GM19463 (cell line): Measurements from ENCODE around the gene ZG16B.

Experiments
- ATAC-seq: cut with Tn5 transposase; IDR thresholded peaks from one replicate; pipeline ENCODE4 v1.9.1; 2021; ENCODE audit warnings: mild to moderate bottlenecking, moderate library complexity; ENCODE audit not compliant: unreplicated experiment

ZG16B gene

DNA sequence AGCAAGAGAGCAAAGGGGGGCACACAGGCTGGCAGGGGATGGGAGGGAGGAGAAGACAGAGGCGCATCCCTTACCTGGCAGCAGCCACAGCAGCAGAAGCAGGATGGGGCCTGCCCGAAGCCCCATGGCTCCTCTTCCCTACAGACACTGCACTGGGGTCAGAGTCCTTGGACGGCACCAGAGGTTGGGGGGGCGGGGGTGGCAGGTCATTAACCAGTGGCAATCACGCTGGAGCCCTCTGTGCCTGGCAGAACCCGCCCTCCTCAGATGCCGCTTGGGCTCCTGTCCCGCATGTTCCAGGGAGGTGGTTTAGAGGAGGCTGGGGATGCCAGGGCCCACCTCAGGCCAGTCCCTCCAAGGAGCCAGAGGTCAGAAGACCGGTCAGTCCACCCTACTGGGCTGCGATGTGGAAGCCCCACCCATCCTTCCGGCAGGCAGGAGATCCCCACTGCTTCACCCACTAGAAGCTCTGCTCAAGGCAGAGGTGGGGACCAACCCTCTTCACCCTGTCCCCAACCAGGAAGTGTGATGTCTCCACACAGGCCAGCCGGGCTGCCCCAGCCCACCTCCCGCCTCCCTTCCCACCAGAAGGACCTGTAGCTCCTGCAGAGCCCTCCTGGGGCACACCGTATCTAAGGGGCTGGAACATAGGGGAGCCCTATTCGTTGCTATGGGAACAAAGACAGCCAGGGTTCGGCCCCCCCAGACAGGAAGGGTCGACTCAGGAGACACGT lies 11.7 kb downstream of the ZG16B start:
- ATAC-seq, result no peak

DNA sequence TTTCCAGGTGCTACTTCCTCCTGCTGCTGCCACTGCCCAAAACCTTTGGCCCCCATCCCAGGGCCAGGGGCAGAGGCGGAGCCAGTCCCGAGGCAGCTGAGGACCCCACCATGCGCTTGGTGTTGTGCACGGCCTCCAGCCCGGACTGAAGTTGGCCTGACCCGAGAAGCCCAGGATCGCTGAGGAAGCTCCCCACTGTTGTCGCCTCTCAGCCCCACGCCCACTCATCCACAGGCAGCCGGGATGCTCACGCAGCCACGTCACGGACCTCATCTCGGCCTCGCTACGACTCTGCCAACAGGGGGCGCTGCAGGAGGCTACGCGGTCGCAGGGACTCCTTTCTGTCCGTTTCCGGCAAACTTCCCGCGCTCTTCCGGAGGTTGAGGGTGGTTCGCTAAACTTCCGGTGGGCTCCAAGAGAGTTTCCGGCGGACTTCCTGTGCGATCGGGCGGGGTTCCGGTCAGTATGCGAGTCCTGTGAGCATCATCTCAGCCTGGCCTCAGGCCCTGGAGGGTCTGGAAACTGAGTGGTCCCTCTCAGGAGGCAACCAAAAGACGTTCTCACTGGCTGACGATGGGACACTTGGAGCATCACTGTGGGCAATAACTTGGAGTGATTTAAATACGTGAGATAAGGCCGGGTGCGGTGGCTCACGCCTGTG lies 12.4 kb downstream of the ZG16B start:
- no peak for ATAC-seq

DNA sequence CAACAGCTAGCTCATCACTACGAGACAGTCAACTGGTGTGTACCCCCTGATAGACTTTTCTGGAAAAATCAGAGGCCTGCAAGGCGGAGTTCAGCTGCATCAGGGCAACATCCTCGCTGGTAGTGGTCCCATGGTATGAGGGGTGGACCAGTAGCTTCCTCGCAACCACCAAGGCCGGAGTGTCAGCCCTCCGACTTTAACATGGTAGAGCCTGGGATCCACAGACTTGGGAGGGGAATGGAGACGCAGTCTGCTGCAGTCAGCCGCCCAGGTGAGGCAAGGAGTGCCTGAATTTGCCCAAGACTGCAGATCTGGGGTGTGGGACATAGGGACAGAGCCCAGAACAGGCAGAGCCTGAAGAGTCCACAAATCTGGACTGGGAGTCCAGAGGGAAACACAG lies 13.4 kb downstream of the ZG16B start:
- no peak for ATAC-seq

DNA sequence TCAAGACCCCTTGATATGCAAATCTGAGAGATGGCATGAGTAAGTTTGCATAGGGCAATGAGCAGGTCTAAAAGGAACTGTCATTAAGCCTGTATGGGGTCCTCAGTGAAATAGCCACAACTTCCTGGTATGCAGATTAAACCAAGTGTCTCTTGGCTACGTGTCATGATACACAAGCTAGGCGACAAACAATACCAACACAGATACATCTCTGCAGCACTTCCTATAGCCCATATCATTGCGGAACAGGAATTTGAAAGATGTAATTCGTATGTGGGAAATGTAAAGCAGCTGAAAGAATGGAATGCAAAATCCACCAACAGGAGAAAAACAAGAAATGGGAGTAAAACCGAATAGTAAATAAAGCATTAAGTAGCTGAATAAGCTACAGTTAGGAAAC lies 15.0 kb downstream of the ZG16B start:
- ATAC-seq, result no peak

DNA sequence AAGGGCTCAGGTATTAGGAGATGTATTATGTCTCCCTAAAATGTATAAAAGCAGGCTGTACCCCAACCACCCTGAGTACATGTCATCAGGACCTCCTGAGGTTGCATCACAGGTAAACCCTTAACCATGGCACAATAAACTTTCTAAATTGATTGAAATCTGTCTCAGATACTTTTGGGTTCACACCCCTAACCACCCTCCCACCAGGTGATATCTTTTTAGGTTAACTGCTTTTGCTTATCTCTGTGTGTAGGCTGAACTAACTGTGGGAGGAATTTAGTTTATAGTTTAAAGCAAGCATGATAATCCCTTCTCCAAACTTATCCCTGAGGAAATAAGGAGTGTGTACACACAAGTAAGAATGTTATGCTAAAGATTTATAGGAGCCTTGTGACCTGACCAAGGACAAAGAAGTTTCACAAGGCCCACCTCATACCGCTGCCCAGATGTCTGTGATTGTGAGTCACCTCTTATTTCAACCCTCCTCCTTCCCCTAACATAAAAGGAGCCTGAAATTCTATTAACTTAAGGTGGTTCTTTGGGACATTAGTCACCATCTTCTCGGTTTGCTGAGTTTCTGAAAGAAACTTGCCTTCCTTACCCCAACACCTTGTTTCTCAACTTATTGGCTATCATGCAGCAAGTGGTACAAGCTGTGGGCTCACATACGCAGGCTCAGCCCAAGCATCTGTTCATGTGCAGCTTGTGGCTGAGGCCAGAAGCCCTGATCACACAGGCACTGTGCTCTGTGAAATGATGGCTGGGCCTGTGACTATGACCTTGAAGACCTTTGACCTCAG lies 16.6 kb downstream of the ZG16B start:
- no peak for ATAC-seq

GRCh38 chr16:2848933-2849725 lies 19.0 kb downstream of the ZG16B start:
- no peak for ATAC-seq

- ATAC-seq, result no peak
Observed at GRCh38 chr16:2852003-2852730, 22.1 kb downstream of the ZG16B start.

- no peak for ATAC-seq
Observed at GRCh38 chr16:2852731-2853507, 22.8 kb downstream of the ZG16B start.

DNA sequence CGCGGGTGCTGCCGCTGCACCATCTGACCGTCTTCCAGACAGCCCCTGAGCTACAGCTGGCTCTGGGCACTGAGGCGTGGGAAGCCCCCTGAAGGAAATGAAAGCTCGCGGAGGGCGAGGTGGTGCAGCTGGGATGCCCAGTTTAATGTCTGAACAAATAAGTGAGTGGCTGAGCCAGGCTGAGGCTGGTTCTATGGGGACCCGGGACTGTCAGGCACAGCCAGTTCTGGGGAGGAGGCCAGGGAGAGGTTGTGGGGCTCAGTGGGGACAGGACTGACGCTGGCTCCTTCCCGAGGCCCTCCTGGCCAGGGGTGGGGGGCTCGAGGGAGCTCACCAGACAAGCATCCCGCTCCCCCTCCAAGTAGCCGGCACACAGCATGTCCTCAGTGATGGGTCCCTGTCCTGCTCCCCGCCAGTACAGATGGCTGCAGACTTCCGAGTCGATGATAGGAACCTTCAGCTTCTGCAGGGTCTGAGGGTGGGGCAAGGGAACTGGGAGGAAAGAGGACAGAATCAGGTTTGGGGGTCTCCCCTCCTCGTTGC lies 23.5 kb downstream of the ZG16B start:
- no peak for ATAC-seq

DNA sequence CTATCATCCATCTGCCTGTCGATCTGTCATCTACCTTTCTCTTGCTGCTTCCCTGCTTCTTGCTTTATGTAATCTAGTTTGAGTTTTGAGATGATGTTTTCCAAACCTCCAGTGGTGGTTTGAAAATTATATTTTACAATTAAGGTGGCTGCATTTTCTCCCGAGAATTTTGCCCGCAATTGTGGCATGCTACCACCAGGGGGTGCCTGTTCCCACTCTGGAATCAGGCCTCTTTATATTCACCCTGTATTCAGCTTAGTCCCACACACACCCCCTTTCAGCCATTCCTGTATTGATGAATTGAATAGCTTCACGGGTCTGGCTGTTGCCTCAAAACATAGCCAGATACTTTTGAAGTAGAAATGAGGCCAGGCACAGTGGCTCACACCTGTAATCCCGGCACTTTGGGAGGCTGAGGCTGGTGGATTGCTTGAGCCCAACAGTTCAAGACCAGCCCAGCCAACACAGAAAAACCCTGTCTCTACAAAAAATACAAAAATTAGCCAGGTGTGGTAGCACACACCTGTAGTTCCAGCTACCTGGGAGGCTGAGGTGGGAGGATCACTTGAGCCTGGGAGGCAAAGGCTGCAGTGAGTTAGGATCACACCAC lies 24.7 kb downstream of the ZG16B start:
- no peak for ATAC-seq

GRCh38 chr16:2855536-2855935 lies 25.4 kb downstream of the ZG16B start:
- ATAC-seq, result no peak

GRCh38 chr16:2856061-2856670 lies 26.1 kb downstream of the ZG16B start:
- no peak for ATAC-seq

GRCh38 chr16:2856686-2857450 lies 26.8 kb downstream of the ZG16B start:
- no peak for ATAC-seq

GRCh38 chr16:2857451-2858244 lies 27.5 kb downstream of the ZG16B start, which contains the start of gene PRSS22:
PRSS22 (minus strand) TSS chr16:2858170; CDS start chr16:2858104, 66 bp downstream.
- ATAC-seq, result no peak

DNA sequence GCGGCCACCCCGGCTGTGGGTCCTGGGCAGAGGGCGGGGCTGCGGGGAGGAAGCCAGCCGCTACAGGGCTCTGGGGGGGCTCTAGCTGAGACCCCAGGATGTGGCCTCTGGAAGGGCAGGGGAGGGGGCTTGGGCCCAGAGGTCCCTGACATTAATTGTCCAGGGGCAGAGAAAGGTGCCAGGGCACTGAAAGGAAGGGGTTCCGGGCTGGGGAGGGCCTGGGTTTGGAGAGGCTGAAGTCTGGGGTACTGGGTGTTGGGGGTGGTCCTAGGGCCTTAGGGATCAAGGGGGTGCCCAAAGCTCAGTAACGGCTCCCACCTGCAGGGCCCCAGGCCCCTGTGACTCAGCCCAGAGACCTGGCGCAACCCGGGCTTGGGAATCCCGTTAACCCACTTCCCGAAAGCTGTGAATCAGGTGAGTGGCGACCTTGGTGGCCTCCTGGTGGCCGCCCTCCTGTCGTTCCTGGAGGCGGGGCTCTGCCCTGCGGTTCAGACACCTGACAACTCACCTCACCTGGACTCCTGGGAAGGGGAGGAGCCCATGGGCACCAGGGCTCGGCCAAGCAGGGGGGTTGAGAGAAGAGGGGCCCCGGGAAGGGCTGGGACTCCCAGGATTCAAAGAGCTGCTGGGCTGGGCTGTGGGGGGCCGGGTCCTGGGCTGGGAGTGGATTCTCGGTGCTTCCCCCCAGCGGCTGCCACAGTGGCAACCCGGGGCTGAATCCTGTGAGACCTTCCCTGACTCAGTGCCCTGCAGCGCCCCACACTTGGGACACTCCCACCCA lies 28.3 kb downstream of the ZG16B start:
- no peak for ATAC-seq

DNA sequence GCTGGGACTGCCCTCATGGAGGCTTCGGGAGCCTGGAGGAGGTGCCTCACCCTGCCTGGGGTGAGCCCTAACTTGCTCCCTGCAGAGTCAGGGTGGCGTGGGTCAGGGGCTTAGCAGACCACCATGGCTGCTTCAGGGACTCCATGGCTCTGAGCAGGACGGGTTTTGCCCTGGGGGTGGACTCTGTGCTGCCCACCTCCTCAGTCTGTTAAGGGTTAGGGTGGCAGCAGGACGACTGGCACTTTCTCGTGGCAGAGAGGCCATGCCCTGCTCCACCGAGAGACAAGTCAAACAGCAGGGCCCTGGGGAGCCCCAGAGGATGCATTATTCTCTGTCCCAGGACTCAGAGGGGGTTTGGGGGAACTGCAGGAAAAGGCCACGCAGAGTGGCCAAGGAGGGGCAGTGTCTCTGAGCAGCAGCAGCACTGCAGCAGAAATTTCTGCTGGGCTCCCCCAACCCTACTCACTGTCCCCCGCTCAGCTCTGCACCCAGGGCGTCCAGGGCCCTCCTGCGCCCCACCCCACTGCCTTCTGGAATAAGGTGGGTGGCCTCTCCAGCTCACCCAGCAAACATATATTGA lies 29.7 kb downstream of the ZG16B start:
- no peak for ATAC-seq
